GM18511 (cell line): ENCODE results near the gene TTC21A.
"Not testable (repeated sequence)": the region's sequence is repeated elsewhere in the genome, so short reads cannot be mapped to it uniquely, and the experiment has no call there.

Experiments
- ATAC-seq: cut with Tn5 transposase; IDR thresholded peaks from one replicate; pipeline ENCODE4 v1.9.1; 2021; ENCODE audit warnings: mild to moderate bottlenecking, moderate library complexity; ENCODE audit not compliant: unreplicated experiment

Gene TTC21A

DNA sequence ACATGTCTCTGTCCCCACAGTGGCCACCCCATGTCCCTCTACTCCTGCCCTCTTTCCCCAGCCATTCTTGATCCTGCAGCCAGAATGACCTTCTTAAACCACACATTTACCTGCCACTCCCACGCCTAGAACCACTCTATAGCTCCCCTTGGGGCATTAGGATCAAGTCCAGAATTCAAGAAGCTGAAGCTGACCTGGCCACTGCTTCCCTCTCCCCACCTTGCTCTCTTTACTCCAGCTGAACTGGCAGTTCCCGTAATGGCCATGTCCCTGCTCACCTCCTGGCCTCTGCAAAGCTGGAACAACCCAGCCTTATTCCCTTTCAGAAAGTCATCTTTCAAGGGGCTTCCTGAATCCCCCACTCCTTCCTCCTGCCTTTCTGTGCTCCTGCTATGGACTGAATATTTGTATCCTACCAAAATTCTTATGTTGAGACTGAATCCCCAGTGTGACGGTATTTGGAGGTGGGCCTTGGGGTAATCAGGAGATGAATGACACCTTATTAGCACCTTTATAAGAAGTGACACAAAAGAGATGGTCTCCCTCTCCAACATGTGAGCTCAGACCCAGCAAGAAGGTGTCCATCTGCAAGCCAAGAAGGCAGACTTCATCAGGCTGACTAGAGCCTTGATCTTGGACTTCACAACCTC is 42.1 kb downstream of the TTC21A start:
- ATAC-seq = no peak

DNA sequence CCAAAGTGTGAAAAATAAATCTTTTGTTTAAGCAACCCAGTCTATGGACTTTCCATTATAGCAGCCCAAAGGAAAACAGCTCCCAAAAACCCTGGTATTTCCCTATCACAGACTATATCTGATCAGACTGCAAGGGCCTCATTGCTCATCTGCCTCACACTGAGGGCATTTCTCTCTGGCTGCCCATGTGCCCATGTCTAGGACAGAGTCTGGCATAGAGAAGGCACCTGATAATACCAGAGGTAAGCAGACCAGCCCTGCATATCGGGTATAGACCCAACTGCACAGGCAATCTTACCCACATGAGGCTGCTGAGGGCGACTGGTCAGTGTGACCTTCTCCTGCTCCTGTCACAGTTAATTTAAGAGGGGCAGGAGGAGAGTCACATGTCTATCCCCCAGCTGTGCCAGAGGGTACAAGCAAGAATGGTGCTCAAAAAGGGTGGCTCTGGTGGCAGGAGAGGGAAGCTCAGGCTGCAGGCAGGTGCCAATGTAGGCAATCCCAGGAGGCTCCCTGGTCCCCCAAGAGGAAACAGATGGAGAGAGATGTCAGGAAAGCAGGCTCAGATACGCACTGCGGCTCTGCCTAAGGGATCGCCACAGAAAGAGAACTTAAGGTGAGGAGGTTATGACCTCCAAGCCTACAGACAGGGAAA is 42.8 kb downstream of the TTC21A start:
- ATAC-seq = no peak

DNA sequence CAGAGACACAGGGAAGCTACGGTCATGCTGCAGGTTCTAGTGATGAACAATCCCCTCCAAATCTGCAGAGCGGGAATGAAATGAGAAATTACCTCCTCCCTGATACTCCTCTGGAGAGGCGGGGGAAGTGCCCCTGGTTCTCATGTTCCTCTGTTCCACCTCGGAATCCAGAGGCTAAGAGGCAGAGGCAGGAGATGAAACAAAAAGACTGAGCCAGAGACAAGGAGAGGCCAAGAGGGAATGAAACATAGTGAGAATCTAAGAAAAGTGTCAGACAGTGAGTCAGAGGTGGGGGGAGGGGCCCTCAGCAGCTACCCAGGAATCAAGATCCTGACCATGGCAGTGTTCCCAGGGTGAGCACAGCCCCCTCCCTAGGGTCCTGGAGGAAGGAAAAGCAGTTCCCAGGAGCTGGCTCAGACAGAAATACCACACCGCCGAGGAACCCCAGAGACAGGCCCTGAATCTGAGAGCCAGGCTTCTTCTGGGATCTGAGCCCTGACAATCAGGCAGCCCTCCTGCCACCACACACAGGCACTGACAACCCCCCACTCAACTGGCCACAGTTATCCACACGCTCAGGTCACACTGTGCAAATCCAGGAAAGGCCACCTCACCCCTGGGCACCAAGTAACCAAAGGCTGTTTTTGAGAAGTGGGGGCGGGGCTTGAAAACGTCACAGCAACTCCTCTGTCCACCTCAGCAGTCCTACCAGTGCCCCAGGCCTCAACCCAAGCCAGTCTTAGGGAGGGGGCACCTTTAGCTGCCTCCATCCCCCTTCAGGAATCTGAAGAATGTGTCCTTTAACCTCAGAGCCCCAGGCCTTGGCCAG is 43.5 kb downstream of the TTC21A start:
- ATAC-seq = no peak

DNA sequence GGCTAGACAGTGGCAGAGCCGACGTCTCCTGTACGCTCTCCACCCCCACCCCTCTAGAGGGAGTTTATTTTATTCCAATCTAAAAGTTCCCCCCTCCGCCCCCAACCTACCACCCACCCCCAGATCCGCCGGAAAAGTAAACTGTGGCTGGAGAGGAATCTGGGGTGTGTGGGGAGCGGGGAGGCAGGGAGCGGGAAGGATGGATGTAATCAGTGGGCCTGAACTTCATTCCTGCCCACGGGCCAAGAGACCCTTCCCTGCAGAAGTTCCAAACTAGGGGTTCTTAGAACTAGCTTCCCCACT is 46.4 kb downstream of the TTC21A start:
- ATAC-seq = no peak

DNA sequence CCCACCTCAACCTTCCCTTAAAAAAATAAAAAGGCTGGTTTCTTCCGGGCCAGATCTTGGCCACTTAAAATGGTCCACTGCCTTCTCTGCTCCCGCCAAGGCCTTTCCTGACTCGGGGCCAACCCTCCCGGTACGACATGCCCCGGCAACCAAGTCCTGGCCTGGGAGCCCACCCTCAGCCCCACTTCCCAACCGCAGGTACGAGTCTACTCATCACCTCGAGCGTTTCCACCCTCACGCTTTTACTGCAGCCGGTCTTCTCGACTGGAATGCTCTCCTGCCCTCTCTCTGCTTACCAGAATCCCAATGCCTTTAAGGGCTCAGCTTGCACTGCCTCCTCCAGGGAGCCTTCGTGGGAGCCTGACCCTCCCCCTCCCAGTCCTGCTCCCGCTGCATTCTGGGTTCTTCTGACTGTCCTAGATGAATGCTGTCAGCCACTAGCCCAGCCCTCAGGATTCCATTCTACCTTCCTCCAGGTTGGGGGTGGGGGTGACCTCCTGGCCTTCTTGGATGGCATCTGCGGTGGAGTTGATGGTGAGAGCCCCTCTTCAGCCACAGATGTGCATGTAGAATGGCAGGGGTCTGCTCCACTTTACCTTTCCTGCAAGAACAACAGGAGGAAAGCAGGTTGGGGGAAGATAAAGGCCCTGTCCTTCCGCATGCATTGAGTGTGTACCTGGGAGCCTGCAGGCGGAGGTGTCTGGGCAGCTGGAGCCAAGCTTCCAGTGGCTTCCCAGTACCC is 47.0 kb downstream of the TTC21A start:
- ATAC-seq = no peak

DNA sequence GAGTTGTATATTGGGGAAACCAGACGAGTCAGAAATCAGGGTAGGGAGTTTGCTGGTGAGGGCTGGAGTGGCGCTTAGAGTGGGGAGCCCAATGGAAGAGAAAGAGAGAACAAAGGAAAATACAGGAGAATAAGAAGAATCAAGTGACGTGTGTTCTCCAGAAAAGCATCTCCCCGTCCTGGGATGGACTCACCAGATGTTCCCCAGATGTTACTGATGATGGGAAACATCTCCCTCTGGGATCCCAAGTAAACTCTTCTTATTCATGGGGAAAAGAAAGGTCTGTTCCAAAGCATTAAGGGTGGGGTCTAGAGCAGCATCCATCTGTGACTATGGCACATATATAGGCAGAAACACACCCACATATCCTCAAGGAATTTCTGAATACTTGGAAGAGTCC is 48.9 kb downstream of the TTC21A start:
- no peak for ATAC-seq

DNA sequence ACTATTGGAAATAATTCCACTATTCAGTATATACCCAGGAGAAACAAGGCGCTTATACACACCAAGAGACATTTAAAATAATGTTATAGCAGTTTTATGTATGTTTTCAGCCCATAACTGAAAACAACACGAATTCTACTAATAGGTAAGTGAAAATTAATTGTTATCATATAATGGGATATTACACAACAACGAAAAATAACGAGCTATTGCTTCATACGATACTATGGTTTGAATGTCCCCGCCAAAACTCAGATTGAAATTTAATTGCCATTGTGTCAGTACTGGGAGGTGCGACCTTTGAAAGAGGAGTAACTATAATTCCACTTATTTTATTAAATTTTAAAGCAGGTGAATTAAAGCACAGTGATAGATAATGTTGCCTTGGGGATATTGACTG is 49.9 kb downstream of the TTC21A start:
- ATAC-seq = no peak

DNA sequence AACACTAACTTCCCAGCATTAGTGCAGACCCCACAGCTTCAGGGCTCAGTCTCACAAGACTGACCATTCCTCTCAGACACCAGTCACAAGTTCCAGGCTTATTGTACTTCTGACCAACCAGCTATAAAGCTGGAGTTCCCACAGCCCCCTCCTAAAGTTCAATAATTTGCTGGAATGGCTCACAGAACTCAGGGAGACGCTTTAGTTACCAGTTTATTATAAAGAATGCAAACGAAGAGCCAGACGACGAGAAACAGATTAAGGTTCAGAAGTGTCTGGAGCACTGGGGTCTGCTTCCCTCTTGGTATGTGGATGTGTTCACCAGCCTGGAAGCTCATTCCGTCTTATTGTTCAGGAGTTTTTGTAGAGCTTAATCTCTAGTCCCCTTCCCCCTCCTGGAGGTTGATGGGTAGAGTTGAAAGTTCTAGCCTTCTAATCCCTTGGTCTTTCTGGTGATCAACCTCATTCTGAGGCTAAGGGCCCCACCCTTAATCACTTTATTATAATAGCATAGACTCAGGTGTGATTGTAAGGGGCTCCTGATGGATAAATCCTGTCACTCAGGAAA is 50.8 kb downstream of the TTC21A start:
- no peak for ATAC-seq

DNA sequence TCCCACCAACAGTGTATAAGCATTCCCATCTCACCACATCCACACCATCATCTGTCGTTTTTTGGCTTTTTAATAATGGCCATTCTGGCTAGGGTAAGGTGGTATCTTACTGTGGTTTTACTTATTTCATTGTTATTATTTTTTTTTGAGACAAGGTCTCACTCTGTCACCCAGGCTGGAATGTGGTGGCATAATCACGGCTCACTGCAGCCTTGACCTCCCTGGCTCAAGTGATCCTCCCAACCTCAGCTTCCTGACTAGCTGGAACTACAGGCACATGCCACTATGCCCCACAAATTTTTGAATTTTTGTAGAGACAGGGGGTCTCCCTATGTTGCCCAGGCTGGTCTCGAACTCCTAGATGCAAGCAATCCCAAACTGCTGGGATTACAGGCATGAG is 56.9 kb downstream of the TTC21A start:
- ATAC-seq = no peak

DNA sequence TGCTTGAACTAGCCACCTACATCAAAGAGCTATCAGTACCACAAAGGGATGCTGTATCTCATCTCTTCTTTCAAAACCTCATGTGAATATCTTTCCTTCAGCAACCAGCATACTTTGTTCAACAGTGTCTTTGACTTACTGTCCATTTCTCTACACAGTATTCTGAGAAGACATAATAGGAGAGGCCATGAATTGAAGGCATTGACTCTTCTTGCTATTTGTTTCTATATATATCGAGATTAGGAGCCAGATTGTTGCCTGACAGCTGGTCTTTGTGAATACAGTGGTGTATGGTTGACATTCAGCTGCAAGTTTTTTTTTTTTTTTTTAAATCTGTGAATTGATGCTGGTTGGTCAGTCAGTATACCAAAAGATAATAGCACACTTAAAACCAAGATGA is 58.0 kb downstream of the TTC21A start:
- no peak for ATAC-seq

DNA sequence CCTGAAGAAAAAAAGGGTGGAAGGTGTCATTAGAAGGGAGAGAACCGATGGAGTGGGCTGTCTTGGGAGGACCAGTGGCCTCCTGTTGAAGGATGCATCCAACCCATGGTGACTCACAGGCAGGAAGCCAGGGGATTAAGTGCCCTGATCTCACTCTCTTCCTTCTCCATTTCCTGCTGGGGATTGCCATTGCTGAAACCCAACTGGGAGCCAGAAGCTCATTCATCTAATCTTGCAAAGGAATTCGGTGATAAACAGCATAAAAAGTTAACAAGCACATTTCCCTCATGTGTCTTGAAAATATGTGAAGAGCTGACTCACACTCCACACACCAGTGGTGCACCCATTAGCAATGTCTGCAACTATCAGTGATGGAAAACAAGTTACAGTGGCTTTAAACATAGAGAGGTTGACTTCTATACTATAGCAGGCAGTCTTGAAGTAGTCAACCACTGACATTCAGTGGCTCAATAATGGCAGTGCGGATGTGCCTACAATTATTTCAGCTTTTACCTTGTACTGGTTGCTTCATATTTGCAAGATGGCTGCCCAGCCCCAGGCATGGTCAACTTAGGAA is 58.7 kb downstream of the TTC21A start:
- no peak for ATAC-seq

DNA sequence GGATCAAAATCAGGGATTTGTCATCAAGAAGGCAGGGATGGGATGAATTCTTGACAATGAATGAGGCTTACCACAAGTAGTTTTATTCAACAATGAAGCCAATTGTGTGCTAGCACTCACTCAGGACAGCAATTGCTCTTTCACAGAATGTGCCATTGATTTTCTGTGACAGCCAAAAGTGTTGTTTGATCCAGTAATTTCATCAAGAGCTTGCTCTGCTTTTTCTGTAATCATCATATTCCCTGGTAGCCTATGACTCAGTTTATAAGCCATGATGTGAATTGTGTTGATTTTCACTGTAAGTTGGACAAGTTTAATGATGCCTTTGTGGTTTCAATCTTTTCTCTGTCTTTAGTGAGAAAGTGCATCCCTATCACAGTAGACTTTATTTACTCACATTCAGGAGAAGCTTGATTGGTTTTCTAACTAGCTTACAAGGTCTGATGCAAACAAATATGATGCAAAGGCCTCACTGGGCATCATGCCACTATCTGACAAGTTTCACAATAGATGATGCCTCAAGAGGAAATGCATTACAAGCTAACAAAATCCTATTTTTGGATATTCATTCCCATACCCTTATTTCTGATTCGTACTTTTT is 59.6 kb downstream of the TTC21A start:
- no peak for ATAC-seq

DNA sequence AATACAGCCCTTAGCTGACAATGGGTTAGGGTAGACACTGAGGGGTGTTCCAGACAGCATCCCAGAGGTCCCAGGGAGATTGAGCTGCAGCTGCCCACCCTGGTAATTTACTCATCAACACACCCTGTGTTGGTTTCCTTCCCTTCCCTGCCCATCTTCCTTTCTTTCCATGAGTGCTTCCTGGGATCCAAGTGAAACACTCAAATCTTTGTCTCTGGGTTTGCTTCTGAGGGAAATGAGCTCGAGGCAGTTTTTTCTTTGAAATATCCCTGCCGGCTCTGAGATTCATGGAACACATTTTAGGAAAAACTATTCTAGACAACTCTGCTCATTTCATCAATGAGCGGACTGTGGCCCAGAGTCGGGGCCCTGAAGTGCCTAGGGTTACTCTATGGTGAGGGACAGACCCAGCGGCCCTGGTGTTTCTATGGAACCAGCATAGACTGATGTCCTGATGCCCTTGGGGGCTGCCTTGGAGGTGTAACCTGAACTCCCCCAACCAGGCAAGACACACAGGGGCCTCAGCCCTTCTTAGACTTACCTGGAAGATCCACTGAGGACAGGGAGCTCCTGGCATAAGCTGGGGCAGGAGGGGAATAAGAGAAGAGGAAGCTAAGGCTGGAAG is 60.8 kb downstream of the TTC21A start:
- no peak for ATAC-seq

DNA sequence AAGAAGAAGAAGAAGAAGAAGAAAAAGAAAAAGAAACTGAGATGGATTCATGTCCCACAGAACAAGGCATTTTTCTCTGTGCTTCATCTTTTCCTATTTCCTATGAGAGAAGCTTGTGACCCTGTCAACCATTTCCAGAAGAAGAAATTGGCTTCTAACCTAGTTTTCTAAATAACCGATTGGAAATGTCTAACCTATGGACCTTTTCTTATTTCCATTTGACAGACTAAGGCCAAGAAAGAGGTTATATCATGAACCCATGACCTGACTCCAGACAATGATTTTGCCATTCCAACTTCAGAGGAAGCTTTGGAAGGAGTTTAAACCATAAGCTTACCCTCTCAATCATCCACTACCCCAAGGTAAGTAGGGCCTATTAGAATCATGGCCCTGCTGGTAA is 62.2 kb downstream of the TTC21A start:
- ATAC-seq = no peak

DNA sequence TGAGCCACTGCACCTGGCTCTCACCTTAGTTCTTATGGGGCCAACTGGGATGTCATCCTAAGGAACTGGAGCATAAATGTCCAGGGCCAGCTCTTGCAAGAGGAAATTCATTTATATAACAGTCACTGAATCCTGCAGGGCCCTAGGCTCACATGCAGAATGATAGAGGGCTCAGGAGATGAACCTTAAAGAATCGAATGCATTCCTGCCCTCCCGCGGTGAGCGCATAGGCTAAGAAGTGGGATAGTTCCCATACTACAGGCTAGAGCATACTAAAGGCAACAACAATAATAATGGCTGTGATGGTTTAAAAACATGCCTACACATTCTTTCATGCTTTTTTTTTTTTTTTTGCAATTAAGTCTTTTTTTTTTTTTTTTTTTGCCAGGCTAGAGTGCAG is 63.0 kb downstream of the TTC21A start:
- no peak for ATAC-seq

DNA sequence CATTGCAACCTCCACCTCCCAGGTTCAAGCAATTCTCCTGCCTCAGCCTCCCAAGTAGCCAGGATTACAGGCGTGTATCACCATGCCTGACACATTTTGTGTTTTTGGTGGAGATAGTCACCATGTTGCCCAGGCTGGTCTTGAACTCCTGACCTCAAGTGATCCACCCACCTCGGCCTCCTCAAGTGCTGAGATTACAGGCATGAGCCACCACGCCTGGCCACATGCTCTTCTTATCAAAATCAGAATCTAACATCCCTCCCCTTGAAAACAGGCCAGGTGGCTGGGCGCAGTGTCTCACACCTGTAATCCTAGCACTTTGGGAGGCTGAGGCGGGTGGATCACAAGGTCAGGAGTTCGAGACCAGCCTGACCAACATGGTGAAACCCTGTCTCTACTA is 63.4 kb downstream of the TTC21A start:
- not testable (repeated sequence) for ATAC-seq

DNA sequence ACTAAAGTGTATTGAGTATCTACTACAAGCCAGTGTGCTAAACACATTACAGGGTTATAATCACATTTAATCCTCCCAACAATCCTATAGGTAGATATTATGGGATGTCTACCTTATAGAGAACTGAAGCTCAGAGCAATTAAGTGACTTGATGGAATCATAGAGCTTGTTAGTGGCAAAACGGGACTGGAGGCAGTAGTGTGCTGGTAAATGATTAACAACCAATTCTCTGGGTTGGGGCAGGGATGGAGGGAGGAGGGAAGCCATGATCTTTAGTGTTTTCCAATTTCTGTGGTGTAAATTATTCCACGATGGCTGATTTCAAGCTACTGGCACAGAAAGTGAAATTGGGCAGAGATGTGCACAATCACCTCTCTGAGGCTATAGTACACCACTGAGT is 64.4 kb downstream of the TTC21A start:
- no peak for ATAC-seq

DNA sequence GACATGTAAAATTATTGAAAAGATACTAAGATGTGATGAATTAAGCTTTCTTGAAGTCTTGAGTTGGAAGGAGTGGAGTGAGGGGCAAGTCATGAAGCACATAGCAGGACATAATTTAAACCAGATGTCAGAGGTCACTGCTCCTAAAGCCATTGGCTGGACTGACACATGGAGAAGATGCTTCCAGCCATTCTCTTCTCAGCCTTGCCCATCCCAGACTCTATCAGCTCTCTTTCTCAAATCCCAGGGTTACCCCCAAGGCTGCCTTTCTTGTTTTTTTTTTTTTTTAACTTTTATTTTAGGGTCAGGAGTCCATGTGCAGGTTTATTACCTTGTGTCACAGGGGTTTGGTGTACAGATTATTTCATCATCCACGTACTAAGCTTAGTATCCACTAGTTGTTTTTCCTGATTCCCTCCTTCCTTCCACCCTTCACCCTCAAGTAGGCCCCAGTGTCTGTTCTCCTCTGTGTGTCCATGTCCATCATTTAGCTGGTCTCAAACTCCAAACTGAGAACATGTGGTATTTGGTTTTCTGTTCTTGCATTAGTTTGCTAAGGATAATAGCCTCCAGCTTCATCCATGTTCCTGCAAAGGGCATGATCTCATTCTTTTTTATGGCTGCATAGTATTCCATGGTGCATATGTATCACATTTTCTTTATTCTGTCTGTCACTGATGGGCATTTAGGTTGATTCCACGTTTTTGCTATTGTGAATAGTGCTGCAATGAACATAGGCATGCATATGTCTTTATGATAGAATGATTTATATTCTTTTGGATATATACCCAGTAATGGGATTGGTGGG is 66.0 kb downstream of the TTC21A start:
- ATAC-seq = no peak

DNA sequence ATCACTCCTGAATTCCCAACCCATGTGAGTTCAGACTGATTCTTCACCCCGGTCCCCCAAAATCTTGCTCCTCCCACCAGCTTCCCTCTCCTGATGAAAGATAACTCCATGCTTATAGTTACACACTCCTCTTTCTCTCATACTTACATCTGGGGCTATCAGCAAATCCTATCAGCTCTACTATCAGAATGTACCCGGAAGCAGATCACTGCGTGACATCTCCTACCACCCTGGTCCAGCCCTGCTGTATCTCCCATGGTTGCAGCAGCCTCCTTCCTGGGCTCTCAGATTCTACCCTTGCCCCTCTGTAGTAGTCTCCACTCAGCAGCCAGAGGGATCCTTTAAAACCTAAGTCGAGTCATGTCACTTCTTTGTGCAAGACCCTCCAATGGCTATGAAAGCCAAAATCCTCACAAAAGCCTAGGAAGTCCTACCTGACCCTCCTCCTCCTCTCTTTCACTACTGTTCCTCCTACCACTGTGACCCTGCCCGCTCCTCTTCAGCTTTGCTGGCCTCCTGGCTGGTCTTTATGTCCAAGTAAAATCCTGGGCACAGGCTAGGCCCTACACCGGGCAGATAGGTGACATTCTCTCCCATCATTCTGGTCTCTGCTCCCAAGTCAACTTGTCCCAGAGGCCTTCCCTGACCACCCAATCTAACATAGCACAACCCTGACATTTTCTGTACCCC is 68.7 kb downstream of the TTC21A start:
- ATAC-seq = no peak
